HG03135 (cell line): ENCODE results near the gene TCAP.

ENCODE experiments used
- ATAC-seq: cut with Tn5 transposase; IDR thresholded peaks from one replicate; pipeline ENCODE4 v1.9.1; 2021; ENCODE audit warnings: mild to moderate bottlenecking, moderate library complexity; ENCODE audit not compliant: unreplicated experiment

TCAP gene

DNA sequence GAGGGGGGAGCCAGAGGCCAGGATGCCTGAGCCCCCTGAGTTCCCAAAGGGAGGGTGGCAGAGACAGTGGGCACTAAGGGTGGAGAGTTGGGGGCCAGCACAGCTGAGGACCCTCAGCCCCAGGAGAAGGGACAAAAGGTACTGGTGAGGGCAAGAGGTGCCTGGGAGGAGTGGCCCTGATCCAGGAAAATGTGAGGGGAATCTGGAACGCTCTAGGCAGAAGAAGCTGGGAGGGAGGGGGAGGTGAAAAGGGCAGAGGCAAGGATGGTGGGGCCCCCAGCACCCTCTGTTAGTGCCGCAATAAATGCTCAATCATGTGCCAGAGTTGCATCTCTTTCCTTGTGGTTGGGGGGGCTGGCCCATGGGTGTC is 1.1 kb downstream of the TCAP start:
- ATAC-seq, result no peak

DNA sequence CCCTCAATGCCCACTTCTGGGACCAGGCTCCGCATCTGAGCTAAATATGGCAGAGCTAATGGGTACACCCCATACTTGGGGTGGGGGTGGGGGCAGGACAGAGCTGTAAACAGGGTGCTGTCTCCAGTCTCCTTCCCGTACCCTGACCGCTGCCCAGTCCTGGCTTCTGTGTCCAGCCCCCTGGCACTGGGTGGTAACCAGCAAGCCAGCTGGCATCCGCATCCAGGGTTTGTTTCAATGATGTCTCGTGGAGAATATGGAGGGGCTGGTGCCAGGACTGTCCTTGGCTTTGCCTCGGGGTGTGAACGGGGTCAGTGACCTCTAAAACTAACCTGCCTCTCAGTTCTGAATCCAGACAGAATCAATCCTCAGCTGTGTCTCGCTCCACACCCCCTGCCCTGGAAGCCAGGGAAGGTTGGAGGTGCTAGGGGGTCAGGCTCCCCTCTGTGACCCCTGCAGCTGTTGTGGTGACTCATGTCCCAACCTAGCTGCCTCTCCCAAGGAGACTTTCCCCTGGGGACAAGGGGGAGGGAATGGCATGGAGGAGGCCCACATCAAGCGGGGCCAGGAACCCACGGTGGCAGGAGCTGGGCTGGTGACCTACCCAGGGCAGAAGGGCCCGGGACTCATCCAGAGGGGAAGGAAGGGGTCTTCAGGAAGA is 1.6 kb downstream of the TCAP start:
- ATAC-seq, result no peak

DNA sequence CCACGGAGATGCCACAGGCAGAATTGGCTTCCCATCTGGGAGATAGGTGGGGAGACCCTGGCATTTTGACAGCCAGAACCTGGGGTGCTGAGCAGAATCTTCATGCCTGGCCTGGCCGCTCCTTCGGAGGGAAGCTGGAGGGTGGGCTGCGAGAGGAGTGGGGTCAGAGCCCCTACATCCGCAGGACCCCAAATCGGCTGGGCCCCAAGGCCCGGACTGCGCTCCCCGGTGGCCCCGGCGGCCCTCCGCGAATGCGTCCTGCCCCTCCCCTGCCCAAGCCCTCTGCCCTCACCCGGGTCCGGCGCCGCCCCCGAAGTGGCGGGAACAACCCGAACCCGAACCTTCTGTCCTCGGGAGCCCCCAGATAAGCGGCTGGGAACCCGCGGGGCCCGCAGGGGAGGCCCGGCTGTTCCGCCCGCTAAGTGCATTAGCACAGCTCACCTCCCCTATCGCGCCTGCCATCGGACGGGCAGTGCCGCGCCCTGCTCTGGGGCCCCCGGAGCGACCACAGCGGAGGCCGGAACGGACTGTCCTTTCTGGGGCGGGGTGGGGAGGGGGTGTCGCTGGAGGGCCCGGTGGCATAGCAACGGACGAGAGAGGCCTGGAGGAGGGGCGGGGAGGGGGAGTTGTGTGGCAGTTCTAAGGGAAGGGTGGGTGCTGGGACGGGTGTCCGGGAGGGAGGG is 2.3 kb downstream of the TCAP start:
- ATAC-seq, result no peak

DNA sequence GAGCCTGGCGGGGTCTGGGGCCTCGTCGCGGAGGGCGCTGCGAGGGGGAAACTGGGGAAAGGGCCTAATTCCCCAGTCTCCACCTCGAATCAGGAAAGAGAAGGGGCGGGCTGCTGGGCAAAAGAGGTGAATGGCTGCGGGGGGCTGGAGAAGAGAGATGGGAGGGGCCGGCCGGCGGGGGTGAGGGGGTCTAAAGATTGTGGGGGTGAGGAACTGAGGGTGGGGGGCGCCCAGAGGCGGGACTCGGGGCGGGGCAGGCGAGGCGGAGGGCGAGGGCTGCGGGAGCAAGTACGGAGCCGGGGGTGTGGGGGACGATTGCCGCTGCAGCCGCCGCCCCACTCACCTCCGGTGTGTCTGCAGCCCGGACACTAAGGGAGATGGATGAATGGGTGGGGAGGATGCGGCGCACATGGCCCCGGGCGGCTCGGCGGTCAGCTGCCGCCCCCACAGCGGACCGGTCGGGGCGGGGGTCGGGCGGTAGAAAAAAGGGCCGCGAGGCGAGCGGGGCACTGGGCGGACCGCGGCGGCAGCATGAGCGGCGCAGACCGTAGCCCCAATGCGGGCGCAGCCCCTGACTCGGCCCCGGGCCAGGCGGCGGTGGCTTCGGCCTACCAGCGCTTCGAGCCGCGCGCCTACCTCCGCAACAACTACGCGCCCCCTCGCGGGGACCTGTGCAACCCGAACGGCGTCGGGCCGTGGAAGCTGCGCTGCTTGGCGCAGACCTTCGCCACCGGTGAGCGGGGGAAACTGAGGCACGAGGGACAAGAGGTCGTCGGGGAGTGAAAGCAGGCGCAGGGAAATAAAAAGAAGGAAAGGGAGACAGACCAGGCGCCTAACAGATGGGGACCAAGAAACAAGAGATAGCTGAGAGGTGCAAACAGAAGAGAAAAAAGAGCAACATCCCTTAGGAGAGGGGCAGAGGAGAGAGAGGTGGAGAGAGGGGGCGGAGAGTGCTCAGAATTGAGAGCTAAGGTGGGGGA is 3.1 kb downstream of the TCAP start, which contains the start of gene PNMT:
Gene PNMT (plus strand): TSS at position 509 of the 980 bp plus-strand sequence. CDS start 23 bp downstream, at position 532.
- no peak for ATAC-seq

DNA sequence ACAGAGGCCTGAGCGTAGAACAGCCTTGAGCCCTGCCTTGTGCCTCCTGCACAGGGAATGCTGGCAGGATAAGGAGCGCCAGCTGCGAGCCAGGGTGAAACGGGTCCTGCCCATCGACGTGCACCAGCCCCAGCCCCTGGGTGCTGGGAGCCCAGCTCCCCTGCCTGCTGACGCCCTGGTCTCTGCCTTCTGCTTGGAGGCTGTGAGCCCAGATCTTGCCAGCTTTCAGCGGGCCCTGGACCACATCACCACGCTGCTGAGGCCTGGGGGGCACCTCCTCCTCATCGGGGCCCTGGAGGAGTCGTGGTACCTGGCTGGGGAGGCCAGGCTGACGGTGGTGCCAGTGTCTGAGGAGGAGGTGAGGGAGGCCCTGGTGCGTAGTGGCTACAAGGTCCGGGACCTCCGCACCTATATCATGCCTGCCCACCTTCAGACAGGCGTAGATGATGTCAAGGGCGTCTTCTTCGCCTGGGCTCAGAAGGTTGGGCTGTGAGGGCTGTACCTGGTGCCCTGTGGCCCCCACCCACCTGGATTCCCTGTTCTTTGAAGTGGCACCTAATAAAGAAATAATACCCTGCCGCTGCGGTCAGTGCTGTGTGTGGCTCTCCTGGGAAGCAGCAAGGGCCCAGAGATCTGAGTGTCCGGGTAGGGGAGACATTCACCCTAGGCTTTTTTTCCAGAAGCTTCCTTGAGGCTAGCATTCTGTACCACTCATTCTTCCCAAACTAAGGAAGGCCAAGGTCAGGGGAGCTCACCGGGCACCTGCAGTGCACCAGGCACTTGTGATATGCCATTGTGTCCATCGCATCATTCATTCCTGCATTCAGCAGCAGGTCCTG is 5.0 kb downstream of the TCAP start:
- no peak for ATAC-seq

DNA sequence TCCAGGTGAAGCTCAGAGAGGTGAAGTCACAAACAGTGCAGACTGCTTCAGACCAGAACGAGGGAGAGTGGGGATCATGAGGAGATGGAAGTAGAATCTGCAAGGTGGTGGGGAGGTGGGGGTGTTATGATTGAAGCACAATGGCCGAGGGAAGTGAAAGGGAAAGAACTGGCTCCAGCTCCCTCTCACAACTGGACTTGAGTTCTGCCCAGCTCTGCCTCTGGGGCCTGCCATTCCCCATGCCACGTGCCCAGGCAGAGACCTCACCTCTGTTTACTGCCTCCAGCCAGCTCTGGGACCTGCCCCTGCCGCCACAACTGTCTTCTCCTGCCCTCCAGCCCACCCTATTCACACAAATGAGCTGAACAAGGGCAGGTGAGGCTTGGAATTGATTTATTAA is 5.6 kb downstream of the TCAP start:
- ATAC-seq, result no peak

DNA sequence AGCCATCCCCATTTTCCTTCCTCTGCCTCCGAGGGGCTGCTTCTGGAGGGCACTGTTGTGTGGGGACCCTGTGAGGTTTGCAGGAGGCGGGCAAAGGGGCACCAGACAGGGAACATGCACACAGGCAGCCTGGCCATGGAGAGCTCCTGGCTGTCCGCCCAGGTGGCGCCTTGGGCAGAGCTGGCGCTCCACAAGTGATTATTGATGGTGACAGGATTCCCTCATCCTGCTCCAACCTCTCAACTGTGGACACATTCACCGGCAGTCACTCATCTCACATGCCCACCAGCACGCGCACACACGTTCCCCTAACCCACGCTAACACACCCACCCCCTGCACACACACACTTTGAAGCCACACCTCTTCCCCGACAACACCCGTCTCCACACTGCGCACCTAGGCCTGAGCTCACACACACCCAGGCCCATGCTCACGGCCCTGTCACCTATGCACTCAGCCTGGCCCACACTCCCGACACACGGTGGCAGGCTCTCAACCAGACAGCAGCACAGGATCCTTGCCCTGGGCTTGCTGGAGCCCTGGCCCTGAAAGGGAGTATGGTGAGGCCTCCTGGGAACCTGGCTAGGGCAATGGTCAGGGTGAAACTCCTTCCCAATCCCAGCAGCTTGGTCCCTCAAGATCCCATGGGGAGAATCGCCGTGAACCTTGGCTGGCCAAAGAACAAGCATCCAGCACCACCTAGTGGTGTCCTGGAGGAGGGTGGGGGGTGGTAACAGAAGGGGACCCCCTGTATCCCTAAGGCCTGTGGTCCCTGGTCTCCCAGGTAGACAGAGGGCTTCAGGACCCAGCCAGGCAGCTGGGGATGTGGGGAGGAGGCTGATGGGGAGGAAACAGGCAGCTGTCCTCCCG is 6.7 kb downstream of the TCAP start:
- no peak for ATAC-seq

DNA sequence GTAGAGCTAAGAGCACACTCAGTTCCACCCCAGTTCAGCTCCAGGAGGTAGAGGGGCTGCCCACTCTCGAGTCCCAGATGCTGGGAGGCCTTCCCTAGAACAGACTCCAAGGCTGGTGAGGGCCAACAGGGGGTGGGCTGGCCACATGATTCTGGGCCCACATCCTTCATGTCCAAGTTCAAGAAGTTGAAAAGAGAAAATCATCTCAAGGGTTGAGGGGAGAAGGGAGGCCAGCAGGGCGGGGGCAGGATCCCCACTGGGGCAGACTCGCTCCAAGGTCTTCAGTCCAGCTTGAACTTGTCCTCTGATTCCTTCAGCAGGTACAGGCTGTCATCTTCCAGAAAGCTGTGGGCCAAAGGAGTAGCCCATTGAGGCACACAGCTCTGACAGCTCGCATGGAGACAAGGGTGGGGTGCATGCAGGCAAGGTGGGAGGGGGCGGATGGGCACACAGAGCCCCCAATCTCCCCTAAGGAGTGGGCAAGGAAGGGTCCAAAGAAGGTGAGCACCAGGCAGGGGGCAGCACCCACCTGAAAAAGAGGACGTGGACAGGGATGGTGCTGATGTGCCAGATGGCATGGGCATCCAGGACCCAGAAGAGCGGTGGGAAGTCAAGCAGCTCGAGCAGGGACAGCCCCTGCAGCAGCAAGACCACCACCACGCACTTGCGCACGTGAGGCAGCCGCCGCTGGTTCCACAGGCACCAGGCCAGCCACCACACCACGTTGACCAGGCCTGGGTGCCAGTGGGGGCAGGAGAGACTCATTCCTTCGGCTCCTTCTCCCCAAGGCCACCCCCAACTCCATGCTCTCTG is 7.6 kb downstream of the TCAP start:
- ATAC-seq, result no peak

DNA sequence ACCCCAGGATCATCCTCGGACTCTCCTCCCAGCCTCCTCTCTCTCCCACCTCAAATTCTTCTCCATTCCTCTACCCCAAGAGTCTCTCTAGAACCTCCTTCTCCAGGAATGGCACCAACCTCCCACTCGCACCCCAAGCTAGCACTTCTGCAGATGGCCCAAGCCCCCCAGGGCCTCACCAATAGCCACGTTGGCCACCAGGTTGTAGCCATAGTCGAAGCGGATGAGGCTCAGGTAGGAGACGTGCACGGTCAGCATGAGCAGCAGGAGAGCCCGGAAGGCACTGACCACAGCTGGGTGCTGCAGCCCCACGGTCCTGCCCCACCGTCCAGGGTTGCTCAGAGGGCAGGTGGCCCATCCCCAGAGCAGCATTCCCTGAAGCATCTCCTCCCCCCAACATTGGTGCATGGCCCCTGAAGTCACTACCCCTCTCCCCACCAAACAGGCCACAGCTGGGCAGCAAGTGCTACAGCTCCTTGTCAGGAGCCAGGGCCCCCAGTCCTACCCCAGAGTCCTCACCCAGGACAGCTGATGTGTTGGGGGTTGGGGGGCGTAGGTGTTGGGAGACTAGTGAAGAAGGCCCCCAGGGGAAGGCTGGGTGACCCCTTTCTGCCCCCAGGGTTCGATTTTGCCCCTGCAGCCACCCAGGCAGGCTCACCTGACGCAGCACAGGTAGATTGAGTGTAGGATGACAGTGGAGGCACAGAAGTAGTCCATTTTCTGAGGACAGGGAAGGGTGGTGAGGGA is 8.4 kb downstream of the TCAP start:
- ATAC-seq, result no peak

DNA sequence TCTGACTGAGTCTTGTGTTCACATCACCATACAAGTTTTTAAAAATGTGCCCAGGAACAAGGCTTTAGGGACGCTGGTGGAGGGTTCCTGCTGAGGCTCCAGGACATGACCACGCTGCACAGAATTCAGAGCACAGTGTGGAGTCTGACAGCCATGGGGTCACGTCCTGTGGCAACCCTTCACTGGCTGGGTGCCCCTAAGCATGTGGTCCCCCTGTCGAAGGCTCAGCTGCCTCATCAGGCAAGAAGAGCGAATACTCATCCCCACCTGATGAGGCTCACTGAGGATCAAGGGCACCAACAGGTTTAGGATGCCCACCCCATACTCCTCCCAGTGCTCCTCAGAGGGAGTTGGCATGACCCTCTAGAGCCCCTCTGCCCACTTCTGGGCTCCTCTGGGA is 9.0 kb downstream of the TCAP start:
- no peak for ATAC-seq

DNA sequence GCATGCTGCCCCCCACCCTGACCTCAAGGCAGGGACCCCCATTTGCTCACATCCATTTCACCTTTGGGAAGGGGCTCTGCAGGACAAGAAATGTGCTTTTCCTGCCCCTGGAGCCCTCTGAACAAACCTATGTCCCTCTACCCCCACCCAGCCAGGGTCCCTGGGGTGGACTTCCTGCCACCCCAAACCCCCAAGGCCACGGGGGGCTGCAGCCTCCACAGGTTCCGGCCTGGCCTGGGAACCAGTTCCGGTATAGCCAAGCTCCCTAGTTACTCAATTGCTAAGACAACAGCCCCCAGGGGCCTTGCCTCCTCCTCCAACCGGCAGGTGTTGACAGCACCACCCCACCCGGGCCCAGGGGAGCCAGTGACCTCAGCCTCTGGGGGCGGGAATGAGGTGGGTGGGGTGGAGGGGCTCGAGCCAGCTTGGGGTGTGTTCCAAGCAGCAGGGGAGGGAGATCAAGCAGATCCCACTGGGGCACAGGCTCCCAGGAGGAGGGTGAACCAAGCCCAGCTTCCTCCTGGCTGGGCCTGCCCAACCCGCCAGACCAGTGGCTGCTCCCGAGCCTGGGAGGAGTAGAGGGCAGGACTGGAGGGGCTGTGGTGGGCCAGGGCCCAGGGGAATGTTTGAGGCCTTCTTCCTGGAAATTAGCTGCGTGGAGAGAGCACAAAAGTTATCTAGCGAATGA is 9.7 kb downstream of the TCAP start:
- ATAC-seq, result no peak

DNA sequence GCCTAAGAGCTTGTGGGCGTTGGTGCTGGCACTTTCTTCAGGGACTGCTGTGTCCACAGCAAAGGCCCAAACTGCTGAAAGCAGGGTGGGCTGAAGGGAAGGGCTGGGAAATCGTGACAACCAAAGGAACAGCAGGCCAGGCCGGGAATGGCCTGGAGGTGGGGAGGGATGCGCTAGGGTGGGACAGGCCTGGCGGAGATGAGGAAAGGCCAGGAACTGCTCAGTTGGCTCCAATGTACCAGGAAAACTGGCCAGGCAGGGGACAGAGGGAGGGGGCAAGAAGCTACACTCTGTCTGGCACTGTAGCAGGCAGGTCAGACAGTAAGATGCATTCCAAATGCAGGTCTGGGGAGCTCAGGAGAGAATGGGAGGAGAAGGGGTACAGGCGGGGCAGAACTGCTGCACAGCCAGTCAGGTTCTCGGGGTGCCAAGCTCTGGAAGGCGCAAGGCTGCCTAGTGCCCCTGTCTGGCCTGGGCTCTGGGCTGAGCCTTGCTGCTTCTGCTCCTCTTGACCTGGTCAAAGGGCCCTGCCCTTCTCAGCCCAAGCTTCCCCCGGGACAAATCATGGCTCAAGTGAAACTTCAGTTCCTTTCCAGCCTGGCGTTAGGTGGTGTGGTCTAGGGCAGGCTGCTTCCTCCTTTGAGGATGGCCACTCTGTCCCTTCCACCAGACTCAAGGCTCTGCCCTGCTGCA is 10.4 kb downstream of the TCAP start:
- ATAC-seq, result no peak

DNA sequence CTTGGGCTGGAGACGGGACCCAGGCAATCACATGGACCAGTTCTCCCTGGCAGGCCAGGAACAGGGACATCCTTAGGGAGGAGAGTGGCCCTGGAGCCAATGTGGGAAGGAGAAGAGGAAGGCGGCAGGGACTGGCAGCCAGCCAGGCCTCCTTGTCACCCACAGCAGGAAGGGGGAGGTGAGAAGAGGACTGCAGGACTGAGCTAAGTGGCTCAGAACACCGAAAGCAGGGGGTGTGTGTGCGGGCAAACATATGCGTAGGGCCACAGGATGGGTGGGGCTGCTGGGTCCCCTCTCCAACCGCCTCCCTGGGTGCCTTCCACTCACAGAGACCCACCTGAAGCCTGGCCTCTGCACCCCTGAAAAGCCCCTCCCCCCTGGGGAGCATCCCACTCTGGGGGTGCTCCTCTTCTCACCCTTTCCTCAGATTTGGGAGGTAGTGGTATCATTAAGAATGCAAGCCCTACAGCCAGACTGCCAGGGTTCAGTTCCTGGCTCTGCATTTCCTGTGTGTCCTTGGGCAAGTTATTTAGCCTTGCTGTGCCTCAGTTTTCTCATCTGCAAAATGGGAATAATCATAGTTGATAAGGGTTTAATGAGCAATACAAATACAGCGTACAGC is 11.2 kb downstream of the TCAP start:
- no peak for ATAC-seq

DNA sequence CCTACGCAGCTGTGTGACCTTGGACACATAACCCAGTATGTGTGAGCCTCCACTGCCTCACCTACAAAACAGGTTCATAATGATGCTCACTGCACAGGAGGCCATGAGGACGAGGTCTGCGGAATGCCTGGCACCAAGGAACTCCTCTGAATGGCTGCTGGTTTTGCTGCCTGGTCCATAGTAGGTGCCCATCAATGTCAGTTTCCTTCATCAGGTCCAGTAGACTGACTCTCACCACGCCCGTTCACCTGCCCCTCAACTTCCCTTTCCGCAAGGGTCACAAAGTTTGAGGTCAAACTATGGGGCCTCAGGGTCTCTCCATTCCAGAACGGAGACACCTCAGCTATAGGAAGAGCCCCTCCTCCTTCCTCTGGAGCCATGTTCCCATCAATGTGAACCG is 11.9 kb downstream of the TCAP start:
- no peak for ATAC-seq

DNA sequence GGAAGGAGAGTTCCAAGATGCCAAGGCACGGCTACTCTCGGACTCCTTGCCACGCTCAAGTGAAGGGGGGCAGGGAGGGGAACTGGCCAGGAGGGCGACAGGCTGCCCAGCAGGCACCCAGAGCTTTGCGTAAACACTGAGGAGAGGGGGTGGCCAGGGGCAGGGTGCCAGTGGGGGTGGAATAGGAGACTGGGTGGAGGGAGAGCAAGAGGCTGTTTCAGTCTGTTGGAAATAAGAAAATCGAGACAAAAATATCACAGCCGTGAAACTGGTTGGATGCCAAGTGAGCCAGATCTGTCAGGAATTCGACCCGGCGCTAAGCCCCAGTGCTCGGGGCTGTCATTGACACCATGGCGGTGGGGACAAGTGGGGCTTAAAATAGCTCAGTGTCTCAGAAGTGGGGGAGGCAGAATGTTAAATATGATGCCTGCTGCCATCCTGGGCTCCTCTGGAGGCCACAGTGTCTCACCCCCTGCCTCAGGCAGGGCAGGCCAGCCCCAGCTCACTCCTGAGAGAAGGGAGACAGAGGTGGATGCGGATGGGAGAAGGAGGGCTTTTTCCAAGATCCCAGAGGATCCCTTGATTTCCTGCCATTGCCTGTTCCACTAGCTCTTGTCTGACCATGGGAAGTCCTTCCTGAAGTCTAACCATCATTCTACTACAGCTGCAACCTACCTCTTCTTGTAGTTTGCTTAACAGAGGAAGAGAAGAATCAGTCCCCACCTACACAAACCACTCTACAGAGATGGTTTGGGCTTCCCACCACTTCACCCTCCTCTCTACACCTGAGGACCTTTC is 12.6 kb downstream of the TCAP start:
- no peak for ATAC-seq
